ENCODE measurements around the gene SFSWAP.

The SFSWAP gene

DNA sequence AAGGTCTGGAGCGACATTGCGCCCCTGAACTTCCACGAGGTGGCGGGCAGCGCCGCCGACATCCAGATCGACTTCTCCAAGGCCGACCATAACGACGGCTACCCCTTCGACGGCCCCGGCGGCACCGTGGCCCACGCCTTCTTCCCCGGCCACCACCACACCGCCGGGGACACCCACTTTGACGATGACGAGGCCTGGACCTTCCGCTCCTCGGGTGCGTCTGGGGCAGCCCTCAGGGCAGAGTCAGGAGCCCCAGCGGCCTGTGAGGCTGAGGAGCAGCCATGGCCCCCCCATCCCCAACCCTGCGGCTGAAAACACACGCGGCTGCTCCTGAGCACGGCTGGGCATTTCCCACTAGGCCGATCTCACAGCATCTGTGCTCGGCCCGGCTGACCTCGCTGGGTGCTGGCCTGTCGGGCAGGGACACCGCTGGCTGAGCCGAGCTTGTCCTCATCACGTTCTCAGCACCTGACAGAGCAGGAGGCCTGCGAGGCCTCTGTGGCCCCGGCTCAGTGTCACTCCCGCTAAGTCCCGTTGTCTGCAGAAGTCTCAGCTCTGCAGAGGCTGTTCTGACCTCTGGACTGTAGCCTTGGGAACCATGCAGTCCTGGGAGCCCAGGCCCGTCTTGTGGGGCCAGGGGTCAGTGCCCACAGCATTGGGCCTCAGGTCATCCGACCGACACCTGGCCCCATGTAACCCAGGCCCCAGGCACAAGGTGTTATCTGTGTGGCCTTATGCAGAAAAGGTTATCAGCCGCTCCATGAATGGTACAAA lies 129.9 kb downstream of the SFSWAP start:
- no peak for DNase-seq

- no peak for DNase-seq
Observed at GRCh38 chr12:131841547-131841946, 130.7 kb downstream of the SFSWAP start.

DNA sequence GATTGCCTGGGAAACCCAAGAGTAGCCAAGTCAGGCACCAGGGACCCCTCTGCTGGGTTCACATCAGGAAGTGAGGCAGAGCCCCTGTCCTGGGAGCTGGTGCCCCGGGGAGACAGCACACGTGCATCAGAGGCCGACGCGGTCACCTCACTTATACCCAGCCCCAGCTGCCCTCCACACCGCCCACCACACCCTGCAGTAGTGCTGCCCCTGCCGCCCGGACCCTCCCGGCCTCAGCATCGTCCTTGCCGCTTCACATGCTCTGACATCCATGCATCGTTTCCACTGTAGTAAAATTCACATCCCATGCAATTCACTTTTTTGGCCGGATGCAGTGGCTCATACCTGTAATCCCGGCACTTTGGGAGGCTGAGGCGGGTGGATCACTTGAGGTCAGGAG lies 131.3 kb downstream of the SFSWAP start:
- DNase-seq = no peak

- no peak for DNase-seq
Observed at GRCh38 chr12:131843527-131843926, 132.6 kb downstream of the SFSWAP start.

DNA sequence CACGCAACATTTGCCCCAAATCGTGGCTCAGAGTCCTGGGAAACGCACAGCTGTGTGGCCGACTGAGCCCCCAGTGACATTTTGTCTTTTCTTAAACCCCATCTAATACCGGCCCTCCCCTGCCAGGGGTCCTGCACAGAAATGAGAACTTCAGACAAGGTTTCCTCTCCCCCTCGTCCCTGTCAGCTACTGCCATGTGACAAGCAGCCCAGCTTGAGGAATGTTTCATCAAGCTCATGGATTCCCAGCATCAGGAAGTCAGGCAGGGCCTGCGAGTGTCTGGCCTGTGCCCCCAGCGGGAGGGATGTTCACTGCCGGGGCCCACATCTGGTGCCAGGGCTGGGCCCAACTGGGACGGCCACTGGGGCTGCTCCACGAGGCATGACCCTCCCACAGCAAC lies 133.2 kb downstream of the SFSWAP start:
- DNase-seq = no peak

GRCh38 chr12:131844656-131845055 lies 133.8 kb downstream of the SFSWAP start:
- no peak for DNase-seq

DNA sequence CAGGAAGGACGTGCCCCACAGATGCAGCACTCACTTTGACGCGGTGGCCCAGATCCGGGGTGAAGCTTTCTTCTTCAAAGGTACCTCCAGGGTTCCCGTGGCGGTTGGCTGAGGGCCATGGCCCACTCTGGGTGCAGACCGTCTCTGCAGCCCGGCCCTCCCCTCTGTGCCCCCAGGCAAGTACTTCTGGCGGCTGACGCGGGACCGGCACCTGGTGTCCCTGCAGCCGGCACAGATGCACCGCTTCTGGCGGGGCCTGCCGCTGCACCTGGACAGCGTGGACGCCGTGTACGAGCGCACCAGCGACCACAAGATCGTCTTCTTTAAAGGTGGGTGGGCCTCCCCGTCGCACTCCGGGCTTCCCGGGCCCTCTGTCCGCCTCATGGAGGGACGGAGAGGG lies 134.2 kb downstream of the SFSWAP start:
- DNase-seq = no peak

GRCh38 chr12:131847456-131847855 lies 136.6 kb downstream of the SFSWAP start:
- DNase-seq = no peak

DNA sequence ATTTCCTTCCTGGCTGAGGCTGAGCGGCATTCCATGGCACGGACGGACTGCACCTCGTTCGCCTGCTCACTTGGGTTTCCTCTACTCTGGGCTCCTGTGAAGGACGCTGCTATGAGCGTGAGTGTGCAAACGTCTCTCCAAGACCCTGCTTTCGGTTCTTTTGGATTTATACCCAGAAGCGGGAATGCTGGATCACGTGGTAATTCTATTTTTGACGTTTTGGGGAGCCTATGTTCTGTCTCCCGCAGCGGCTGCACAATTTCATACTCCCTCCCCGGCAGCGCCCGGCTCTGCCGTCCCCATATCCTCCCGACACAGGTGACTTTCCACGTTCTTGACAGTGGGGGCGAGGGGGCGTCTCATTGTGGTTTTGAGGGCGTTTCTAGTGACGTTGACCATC lies 137.9 kb downstream of the SFSWAP start:
- no peak for DNase-seq
